OCI-LY7 (cell line): ENCODE data around the gene CIT.

ENCODE experiments used
- EZH2phosphoT487 ChIP-seq: fragments of 200-600 bp; sonication (generic); IDR thresholded peaks from 2 replicates; pipeline ENCODE4 v1.6.1; 2018; ENCODE audit warnings: low read depth, borderline replicate concordance, mild to moderate bottlenecking, mixed run types, antibody characterized with exemption, low read length, moderate library complexity, mixed read lengths
- TF ChIP-seq, protein P1 (sequence below): fragments of 200-600 bp; sonication (generic); conservative IDR thresholded peaks from 2 replicates; pipeline ENCODE4 v1.5.1; 2014; ENCODE audit warnings: mild to moderate bottlenecking, antibody characterized with exemption, low read length, moderate library complexity, mixed read lengths

DNA sequence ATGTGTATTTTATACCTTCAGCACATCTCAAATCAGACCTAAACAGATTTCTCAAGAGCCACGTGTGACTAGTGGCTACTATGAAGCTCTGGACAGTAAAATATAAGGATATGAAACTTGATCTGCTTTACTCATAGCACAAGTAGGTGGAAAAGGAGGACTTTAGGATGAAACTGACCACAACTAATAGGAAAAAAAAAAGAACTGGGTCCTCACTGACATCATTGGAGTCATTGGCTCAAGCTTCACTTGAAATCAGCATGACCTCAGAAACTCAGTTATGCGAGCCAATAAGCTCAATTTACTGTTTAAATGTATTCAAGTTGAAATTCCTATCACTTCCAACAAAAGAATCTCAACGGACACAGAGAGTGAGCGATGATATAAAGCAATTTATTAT, 34.1 kb upstream of the CIT start:
- TF ChIP-seq, protein P1, sequence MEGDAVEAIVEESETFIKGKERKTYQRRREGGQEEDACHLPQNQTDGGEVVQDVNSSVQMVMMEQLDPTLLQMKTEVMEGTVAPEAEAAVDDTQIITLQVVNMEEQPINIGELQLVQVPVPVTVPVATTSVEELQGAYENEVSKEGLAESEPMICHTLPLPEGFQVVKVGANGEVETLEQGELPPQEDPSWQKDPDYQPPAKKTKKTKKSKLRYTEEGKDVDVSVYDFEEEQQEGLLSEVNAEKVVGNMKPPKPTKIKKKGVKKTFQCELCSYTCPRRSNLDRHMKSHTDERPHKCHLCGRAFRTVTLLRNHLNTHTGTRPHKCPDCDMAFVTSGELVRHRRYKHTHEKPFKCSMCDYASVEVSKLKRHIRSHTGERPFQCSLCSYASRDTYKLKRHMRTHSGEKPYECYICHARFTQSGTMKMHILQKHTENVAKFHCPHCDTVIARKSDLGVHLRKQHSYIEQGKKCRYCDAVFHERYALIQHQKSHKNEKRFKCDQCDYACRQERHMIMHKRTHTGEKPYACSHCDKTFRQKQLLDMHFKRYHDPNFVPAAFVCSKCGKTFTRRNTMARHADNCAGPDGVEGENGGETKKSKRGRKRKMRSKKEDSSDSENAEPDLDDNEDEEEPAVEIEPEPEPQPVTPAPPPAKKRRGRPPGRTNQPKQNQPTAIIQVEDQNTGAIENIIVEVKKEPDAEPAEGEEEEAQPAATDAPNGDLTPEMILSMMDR = no peak
- no peak for TF ChIP-seq EZH2phosphoT487
